ENCODE results near the gene CT55.
A peak's percentile ranks its signal among the peaks of the same experiment; 100 is the strongest.
"Not testable (repeated sequence)": the region's sequence is repeated elsewhere in the genome, so short reads cannot be mapped to it uniquely, and the experiment has no call there.

The CT55 gene, protein sequence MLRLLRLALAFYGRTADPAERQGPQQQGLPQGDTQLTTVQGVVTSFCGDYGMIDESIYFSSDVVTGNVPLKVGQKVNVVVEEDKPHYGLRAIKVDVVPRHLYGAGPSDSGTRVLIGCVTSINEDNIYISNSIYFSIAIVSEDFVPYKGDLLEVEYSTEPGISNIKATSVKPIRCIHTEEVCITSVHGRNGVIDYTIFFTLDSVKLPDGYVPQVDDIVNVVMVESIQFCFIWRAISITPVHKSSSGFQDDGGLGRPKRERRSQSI

DNA sequence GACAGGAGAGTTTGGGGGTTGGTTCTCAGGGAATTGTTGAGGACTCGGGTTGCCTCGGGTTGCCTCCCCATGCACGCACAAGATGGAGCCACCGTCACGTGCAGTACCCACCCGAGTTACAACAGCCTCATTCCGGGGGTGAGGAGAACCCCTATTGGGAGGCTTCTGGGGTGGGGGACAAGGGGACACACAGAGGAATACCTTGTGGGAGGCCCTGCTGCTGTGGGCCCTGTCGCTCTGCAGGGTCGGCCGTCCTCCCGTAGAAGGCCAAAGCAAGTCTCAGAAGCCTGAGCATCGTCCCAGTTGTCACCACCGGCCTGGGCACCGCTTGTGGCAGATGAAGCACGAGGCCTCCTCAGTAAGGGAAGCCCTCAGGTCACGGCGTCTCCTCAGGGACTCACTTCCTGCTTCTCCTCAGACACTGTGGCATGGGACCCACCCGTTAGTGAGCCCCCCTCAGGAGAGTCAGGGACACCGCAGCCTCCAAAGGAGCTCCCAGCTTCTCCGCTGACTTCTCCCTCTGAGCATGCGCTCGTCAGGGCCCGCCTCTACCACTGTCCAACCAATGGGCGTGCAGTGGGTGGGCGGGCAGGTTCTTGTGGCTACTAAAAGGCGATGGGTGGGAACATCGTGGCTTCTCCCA, at the start of gene CT55:
CT55 (minus strand) TSS at position 522 of the 643 bp plus-strand sequence; CDS start at position 295, 227 bp downstream.
- no peak for TF ChIP-seq ZFX (IDR thresholded peaks at IDR 0.05; ENCODE audit: borderline replicate concordance)
- no peak for TF ChIP-seq CTCF (IDR thresholded peaks at IDR 0.05)
- no peak within 1 kb of the TSS for H3K27ac ChIP-seq

DNA sequence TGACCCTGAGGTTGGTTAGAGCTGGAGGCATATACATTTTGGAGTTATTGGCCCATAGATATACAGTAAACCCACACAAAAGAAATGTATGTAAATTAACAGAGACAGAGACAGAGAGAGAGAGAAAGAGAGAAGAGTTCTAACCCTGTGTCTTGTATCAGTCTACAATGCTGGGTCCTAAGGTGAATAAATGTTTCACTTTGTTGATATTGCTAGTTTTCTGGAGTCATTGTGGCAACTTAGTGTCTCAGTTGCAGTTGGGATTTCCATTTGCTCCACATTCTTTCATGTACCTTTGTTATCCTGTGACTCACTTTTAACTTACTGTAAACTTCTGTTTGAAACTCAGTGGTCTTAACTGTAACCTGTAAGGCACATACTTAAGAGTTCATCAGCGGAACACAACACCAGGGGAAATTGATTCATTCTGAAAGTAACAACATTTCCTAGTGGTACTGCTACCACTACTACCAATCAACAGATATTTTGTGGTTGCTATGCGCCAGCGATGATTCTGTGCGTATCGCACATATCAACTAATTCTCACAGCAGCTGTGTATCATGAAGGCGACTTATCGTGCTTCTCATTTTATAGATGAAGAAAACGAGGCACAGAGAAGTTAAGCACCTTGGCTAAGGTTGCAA, 42.1 kb upstream of the CT55 start:
- TF ChIP-seq CTCF (IDR thresholded peaks at IDR 0.05) (no peak), ZFX (IDR thresholded peaks at IDR 0.05; ENCODE audit: borderline replicate concordance) (no peak)
- H3K27ac ChIP-seq, result no peak overlapping the region

DNA sequence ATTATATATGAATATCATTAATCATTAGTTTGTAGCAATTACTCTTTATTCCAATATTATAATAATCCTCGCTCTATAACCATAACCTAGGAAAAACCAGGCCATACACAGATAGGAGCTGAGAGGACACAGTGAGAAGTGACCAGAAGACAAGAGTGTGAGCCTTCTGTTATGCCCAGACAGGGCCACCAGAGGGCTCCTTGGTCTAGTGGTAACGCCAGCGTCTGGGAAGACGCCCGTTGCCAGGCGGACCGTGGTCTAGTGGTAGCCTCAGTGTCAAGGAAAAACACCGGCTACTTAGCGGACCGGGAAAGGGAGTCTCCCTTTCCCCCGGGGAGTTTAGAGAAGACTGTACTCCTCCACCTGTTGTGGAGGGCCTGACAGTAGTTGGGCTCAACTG, 35.2 kb upstream of the CT55 start:
- TF ChIP-seq CTCF (IDR thresholded peaks at IDR 0.05), result peak; percentile 58
- H3K27ac ChIP-seq, result not testable (repeated sequence)

DNA sequence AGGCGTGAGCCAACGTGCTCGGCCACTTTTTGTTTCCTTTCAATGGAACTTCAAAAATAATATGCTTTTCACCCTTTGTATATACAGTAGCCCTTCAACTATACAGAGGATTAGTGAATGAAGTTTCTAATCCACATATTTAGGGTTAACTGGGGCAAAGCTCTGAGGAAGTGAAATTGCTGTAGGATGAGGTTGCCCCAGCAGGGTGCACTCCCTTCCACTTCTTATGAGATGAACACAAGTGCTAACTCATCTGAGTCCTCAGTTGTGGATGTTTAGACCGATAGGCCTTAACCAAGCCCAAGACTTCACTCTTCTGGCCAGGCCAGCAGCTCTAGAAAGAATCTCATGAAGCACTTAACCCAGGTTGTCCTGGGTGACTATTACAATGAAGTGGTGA, 29.1 kb upstream of the CT55 start:
- H3K27ac ChIP-seq, result no peak overlapping the region
- no peak for TF ChIP-seq CTCF (IDR thresholded peaks at IDR 0.05)
- TF ChIP-seq ZFX (IDR thresholded peaks at IDR 0.05; ENCODE audit: borderline replicate concordance), result no peak

- TF ChIP-seq ZFX (IDR thresholded peaks at IDR 0.05; ENCODE audit: borderline replicate concordance), result no peak
- no peak for TF ChIP-seq CTCF (IDR thresholded peaks at IDR 0.05)
- H3K27ac ChIP-seq, result no peak overlapping the region
Observed at GRCh38 chrX:135194684-135195083, 23.5 kb upstream of the CT55 start.

- TF ChIP-seq CTCF (IDR thresholded peaks at IDR 0.05) (no peak), ZFX (IDR thresholded peaks at IDR 0.05; ENCODE audit: borderline replicate concordance) (no peak)
- H3K27ac ChIP-seq, result no peak overlapping the region
Observed at GRCh38 chrX:135193740-135194139, 22.5 kb upstream of the CT55 start.

- no peak for TF ChIP-seq ZFX (IDR thresholded peaks at IDR 0.05; ENCODE audit: borderline replicate concordance)
- no peak for TF ChIP-seq CTCF (IDR thresholded peaks at IDR 0.05)
- H3K27ac ChIP-seq, result no peak overlapping the region
Observed at GRCh38 chrX:135191838-135192237, 20.6 kb upstream of the CT55 start.

All from 22Rv1 (cell line).